Measurements from ENCODE around the gene KRTAP23-1. TPM values are rescaled to one million over a fixed set of nuclear protein-coding genes. Genes with fewer than 3 reads are reported as not detected.

Gene KRTAP23-1
- total RNA-seq, 1 donor from 2014 or later = not detected

- no peak overlapping the region for H2AFZ ChIP-seq (ENCODE audit: low read depth, low read length)
- no peaks in the 10 kb centered on the region for H3K79me2 ChIP-seq (ENCODE audit: insufficient read depth, low read length)
- H3K9ac ChIP-seq (ENCODE audit: low read length) = no peak overlapping the region
- H3K27ac ChIP-seq (ENCODE audit: low read depth, low read length) = no peak overlapping the region
- Mint-ChIP-seq H3K4me1 (ENCODE audit: low read depth, unreplicated experiment) (peaks cover 20% of the 10 kb centered on the region), H3K9me3 (ENCODE audit: unreplicated experiment) (no peaks in the 10 kb centered on the region), H3K27ac (ENCODE audit: unreplicated experiment) (no peak overlapping the region), H3K36me3 (ENCODE audit: low read depth, unreplicated experiment) (no peaks in the 10 kb centered on the region), H3K4me3 (ENCODE audit: unreplicated experiment) (no peak overlapping the region), H3K27me3 (ENCODE audit: low read depth, unreplicated experiment) (no peaks in the 10 kb centered on the region)
- H3K4me2 ChIP-seq (ENCODE audit: low read length) = no peak overlapping the region
- H3K4me1 ChIP-seq (ENCODE audit: insufficient read depth, low read length) = no peaks in the 10 kb centered on the region
- H4K20me1 ChIP-seq (ENCODE audit: insufficient read depth, low read length) = no peaks in the 10 kb centered on the region
- FAIRE-seq (no peak), DNase-seq (ENCODE audit: low read depth) (no peak)
- peaks cover 4% of the 10 kb centered on the region for H3K9me3 ChIP-seq (ENCODE audit: insufficient read depth, low read depth, low read length)
- H3K4me3 ChIP-seq (ENCODE audit: insufficient read depth, low read depth, low read length) = no peak overlapping the region
- H3K27me3 ChIP-seq (ENCODE audit: insufficient read depth, low read length) = no peaks in the 10 kb centered on the region
- TF ChIP-seq EZH2 (IDR thresholded peaks at IDR 0.05; ENCODE audit: insufficient read depth, low read length) = no peak
- no peak for TF ChIP-seq CTCF (IDR thresholded peaks at IDR 0.05; ENCODE audit: insufficient read depth, low read depth, low read length)
- no peaks in the 10 kb centered on the region for H3K36me3 ChIP-seq (ENCODE audit: insufficient read depth, low read length)
Observed at GRCh38 chr21:30337772-30338171, 10.6 kb downstream of the KRTAP23-1 start.

GRCh38 chr21:30337276-30337744 is 11.1 kb downstream of the KRTAP23-1 start, which contains the start of gene KRTAP27-1:
KRTAP27-1 (minus strand) TSS chr21:30337694; CDS start chr21:30337668, 26 bp downstream.
- Histone ChIP-seq H3K4me1 (ENCODE audit: insufficient read depth, low read length) (no peaks in the 10 kb centered on the region), H3K36me3 (ENCODE audit: insufficient read depth, low read length) (no peaks in the 10 kb centered on the region), H3K9me3 (ENCODE audit: insufficient read depth, low read depth, low read length) (peaks cover 4% of the 10 kb centered on the region), H3K27ac (ENCODE audit: low read depth, low read length) (no peak within 1 kb of the TSS), H3K79me2 (ENCODE audit: insufficient read depth, low read length) (no peaks in the 10 kb centered on the region), H3K9ac (ENCODE audit: low read length) (no peak within 1 kb of the TSS), H4K20me1 (ENCODE audit: insufficient read depth, low read length) (no peaks in the 10 kb centered on the region), H3K27me3 (ENCODE audit: insufficient read depth, low read length) (no peaks in the 10 kb centered on the region), H3K4me2 (ENCODE audit: low read length) (no peak within 1 kb of the TSS), H3K4me3 (ENCODE audit: insufficient read depth, low read depth, low read length) (no peak within 1 kb of the TSS), H2AFZ (ENCODE audit: low read depth, low read length) (no peak within 1 kb of the TSS)
- no peak for DNase-seq (ENCODE audit: low read depth)
- FAIRE-seq = no peak
- Mint-ChIP-seq H3K4me1 (ENCODE audit: low read depth, unreplicated experiment) (peaks cover 24% of the 10 kb centered on the region), H3K36me3 (ENCODE audit: low read depth, unreplicated experiment) (no peaks in the 10 kb centered on the region), H3K4me3 (ENCODE audit: unreplicated experiment) (no peak within 1 kb of the TSS), H3K27me3 (ENCODE audit: low read depth, unreplicated experiment) (no peaks in the 10 kb centered on the region), H3K27ac (ENCODE audit: unreplicated experiment) (peak within 1 kb of the TSS; percentile 43), H3K9me3 (ENCODE audit: unreplicated experiment) (no peaks in the 10 kb centered on the region)
- TF ChIP-seq CTCF (IDR thresholded peaks at IDR 0.05; ENCODE audit: insufficient read depth, low read depth, low read length) (no peak), EZH2 (IDR thresholded peaks at IDR 0.05; ENCODE audit: insufficient read depth, low read length) (no peak)

DNA sequence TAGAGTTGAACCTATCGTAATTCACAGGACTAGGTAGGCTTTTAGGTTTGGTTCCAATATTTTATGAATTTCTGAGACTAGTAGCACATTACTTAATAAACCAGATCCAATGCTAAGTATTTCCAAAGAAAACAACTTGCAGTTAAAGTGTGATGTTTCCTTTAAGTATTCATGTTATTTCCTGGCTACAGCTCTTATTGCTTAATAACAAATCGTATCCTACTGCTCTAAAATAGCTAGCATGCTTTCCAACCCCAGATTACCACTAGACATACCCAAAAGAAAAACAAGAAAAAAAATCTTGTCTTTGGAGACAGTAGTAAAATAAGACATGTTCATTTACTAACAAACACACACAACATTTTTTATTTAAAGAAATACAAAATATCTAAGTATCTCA is 11.8 kb downstream of the KRTAP23-1 start:
- no peak for TF ChIP-seq CTCF (IDR thresholded peaks at IDR 0.05; ENCODE audit: insufficient read depth, low read depth, low read length)
- no peak for TF ChIP-seq EZH2 (IDR thresholded peaks at IDR 0.05; ENCODE audit: insufficient read depth, low read length)
- no peak overlapping the region for H3K4me2 ChIP-seq (ENCODE audit: low read length)
- no peak overlapping the region for H3K9ac ChIP-seq (ENCODE audit: low read length)
- Mint-ChIP-seq H3K4me3 (ENCODE audit: unreplicated experiment) (no peak overlapping the region), H3K4me1 (ENCODE audit: low read depth, unreplicated experiment) (peaks cover 25% of the 10 kb centered on the region), H3K9me3 (ENCODE audit: unreplicated experiment) (no peaks in the 10 kb centered on the region), H3K36me3 (ENCODE audit: low read depth, unreplicated experiment) (no peaks in the 10 kb centered on the region), H3K27me3 (ENCODE audit: low read depth, unreplicated experiment) (no peaks in the 10 kb centered on the region), H3K27ac (ENCODE audit: unreplicated experiment) (peak overlapping the region; percentile 43)
- H2AFZ ChIP-seq (ENCODE audit: low read depth, low read length) = no peak overlapping the region
- no peaks in the 10 kb centered on the region for H3K4me1 ChIP-seq (ENCODE audit: insufficient read depth, low read length)
- H3K9me3 ChIP-seq (ENCODE audit: insufficient read depth, low read depth, low read length) = peaks cover 4% of the 10 kb centered on the region
- H4K20me1 ChIP-seq (ENCODE audit: insufficient read depth, low read length) = no peaks in the 10 kb centered on the region
- no peak overlapping the region for H3K4me3 ChIP-seq (ENCODE audit: insufficient read depth, low read depth, low read length)
- H3K27me3 ChIP-seq (ENCODE audit: insufficient read depth, low read length) = no peaks in the 10 kb centered on the region
- H3K36me3 ChIP-seq (ENCODE audit: insufficient read depth, low read length) = no peaks in the 10 kb centered on the region
- H3K27ac ChIP-seq (ENCODE audit: low read depth, low read length) = no peak overlapping the region
- FAIRE-seq (no peak), DNase-seq (ENCODE audit: low read depth) (no peak)
- H3K79me2 ChIP-seq (ENCODE audit: insufficient read depth, low read length) = no peaks in the 10 kb centered on the region
